H9 (cell line): ENCODE data around the gene XG. TPM values are rescaled to one million over a fixed set of nuclear protein-coding genes. Genes with fewer than 3 reads are reported as not detected.

Experiments used
- DNase-seq: peaks from one replicate; pipeline ENCODE4 v3.0.0-alpha.2; 2017
- H2AFZ ChIP-seq: one replicate; pipeline ENCODE4 v1.6.1; 2013; ENCODE audit warnings: mild to moderate bottlenecking, low read length, control low read depth, moderate library complexity
- H2AK5ac ChIP-seq: 2 replicates; pipeline ENCODE4 v1.6.1; 2013; ENCODE audit warnings: low read length, control low read depth, mixed read lengths; ENCODE audit not compliant: insufficient read length
- H2BK120ac ChIP-seq: one replicate; pipeline ENCODE4 v1.6.1; 2013; ENCODE audit warnings: low read depth, mild to moderate bottlenecking, low read length, control low read depth, inconsistent platforms; ENCODE audit not compliant: poor library complexity, severe bottlenecking
- H2BK12ac ChIP-seq: 2 replicates; pipeline ENCODE4 v1.6.1; 2013; ENCODE audit warnings: low read length, control low read depth, mixed read lengths, low read depth; ENCODE audit not compliant: insufficient read length
- H2BK15ac ChIP-seq: 2 replicates; pipeline ENCODE4 v1.6.1; 2013; ENCODE audit warnings: low read depth, low read length, control low read depth
- H2BK20ac ChIP-seq: one replicate; pipeline ENCODE4 v1.6.1; 2013; ENCODE audit warnings: low read depth, mild to moderate bottlenecking, low read length, control low read depth, inconsistent platforms; ENCODE audit not compliant: poor library complexity, severe bottlenecking
- H2BK5ac ChIP-seq: 2 replicates; pipeline ENCODE4 v1.6.1; 2013; ENCODE audit warnings: low read length, control low read depth, mixed read lengths; ENCODE audit not compliant: insufficient read length
- H3K14ac ChIP-seq: 2 replicates; pipeline ENCODE4 v1.6.1; 2013; ENCODE audit warnings: low read length, control low read depth; ENCODE audit not compliant: insufficient read depth
- H3K18ac ChIP-seq: 2 replicates; pipeline ENCODE4 v1.6.1; 2013; ENCODE audit warnings: low read depth, mild to moderate bottlenecking, mixed read lengths, low read length, control low read depth; ENCODE audit not compliant: insufficient read length
- H3K23ac ChIP-seq: 2 replicates; pipeline ENCODE4 v1.6.1; 2013; ENCODE audit warnings: low read length, control low read depth, mixed read lengths, low read depth; ENCODE audit not compliant: insufficient read length
- H3K23me2 ChIP-seq: 2 replicates; pipeline ENCODE4 v1.6.1; 2013; ENCODE audit warnings: low read depth, mild to moderate bottlenecking, mixed read lengths, low read length, control low read depth; ENCODE audit not compliant: insufficient read length, poor library complexity, severe bottlenecking
- H3K27ac ChIP-seq: 2 replicates; pipeline ENCODE4 v1.5.1; 2013; ENCODE audit warnings: low read length, control low read depth, mixed read lengths, low read depth; ENCODE audit not compliant: insufficient read length
- H3K27me3 ChIP-seq: 2 replicates; pipeline ENCODE4 v1.6.1; 2013; ENCODE audit warnings: low read length, control low read depth, inconsistent platforms; ENCODE audit not compliant: insufficient read depth
- H3K4ac ChIP-seq: 2 replicates; pipeline ENCODE4 v1.6.1; 2013; ENCODE audit warnings: low read depth, mild to moderate bottlenecking, control low read depth, inconsistent platforms, low read length, moderate library complexity
- H3K4me1 ChIP-seq: 2 replicates; pipeline ENCODE4 v1.6.1; 2013; ENCODE audit warnings: low read length, control low read depth, inconsistent platforms; ENCODE audit not compliant: insufficient read depth
- H3K4me2 ChIP-seq: 2 replicates; pipeline ENCODE4 v1.6.1; 2013; ENCODE audit warnings: low read length, control low read depth, mixed read lengths; ENCODE audit not compliant: insufficient read length, insufficient read depth
- H3K56ac ChIP-seq: 2 replicates; pipeline ENCODE4 v1.6.1; 2013; ENCODE audit warnings: low read depth, mild to moderate bottlenecking, mixed read lengths, low read length, control low read depth; ENCODE audit not compliant: insufficient read length
- H3K79me1 ChIP-seq: 2 replicates; pipeline ENCODE4 v1.6.1; 2013; ENCODE audit warnings: low read depth, mild to moderate bottlenecking, moderate library complexity, low read length, control low read depth, inconsistent platforms; ENCODE audit not compliant: insufficient read depth, poor library complexity, severe bottlenecking
- H3K79me2 ChIP-seq: 2 replicates; pipeline ENCODE4 v1.6.1; 2013; ENCODE audit warnings: low read length, control low read depth, inconsistent platforms; ENCODE audit not compliant: insufficient read depth
- H3K9ac ChIP-seq: 2 replicates; pipeline ENCODE4 v1.6.1; 2013; ENCODE audit warnings: low read length, control low read depth, mixed read lengths; ENCODE audit not compliant: insufficient read length; ENCODE audit errors: extremely low read depth
- H3K9me3 ChIP-seq: one replicate; pipeline ENCODE4 v1.6.1; 2013; ENCODE audit warnings: low read depth, low read length, inconsistent platforms; ENCODE audit not compliant: control insufficient read depth
- H3T11ph ChIP-seq: one replicate; pipeline ENCODE4 v1.6.1; 2013; ENCODE audit warnings: mild to moderate bottlenecking, low read length, control low read depth, inconsistent platforms
- H4K20me1 ChIP-seq: one replicate; pipeline ENCODE4 v1.6.1; 2013; ENCODE audit not compliant: control insufficient read depth, insufficient read length, insufficient read depth
- H4K5ac ChIP-seq: 2 replicates; pipeline ENCODE4 v1.6.1; 2013; ENCODE audit warnings: low read depth, mild to moderate bottlenecking, mixed read lengths, low read length, control low read depth; ENCODE audit not compliant: insufficient read length
- H4K8ac ChIP-seq: replicated peaks from 2 replicates; pipeline ENCODE4 v1.6.1; 2013; ENCODE audit warnings: low read length, control low read depth, mixed read lengths, low read depth; ENCODE audit not compliant: insufficient read length
- H4K91ac ChIP-seq: 2 replicates; pipeline ENCODE4 v1.6.1; 2013; ENCODE audit warnings: low read depth, mild to moderate bottlenecking, moderate library complexity, mixed read lengths, low read length, control low read depth; ENCODE audit not compliant: insufficient read length
- H3K27ac Mint-ChIP-seq, 3 experiments: 2 replicates in 2 of 3; 3 replicates in 1 of 3; pipeline ENCODE4 v1.8.0; 2020 to 2021; ENCODE audit warnings: mixed read lengths in 3 of 3, mild to moderate bottlenecking in 1 of 3, moderate library complexity in 1 of 3
- H3K27me3 Mint-ChIP-seq: 2 replicates; pipeline ENCODE4 v1.8.0; 2021; ENCODE audit warnings: low read depth, mild to moderate bottlenecking, moderate library complexity, mixed read lengths
- H3K36me3 Mint-ChIP-seq, 3 experiments: 2 replicates in 2 of 3; 3 replicates in 1 of 3; pipeline ENCODE4 v1.8.0; 2020 to 2021; ENCODE audit warnings: low read depth in 3 of 3, mixed read lengths in 3 of 3; ENCODE audit not compliant: insufficient read depth in 1 of 3
- H3K4me1 Mint-ChIP-seq, 2 experiments: 2 replicates each; pipeline ENCODE4 v1.8.0; 2020; ENCODE audit warnings: mixed read lengths in 2 of 2
- H3K4me3 Mint-ChIP-seq, 2 experiments: 2 replicates in 1 of 2; 3 replicates in 1 of 2; pipeline ENCODE4 v1.8.0; 2020 to 2021; ENCODE audit warnings: mild to moderate bottlenecking in 2 of 2, mixed read lengths in 2 of 2, moderate library complexity in 1 of 2
- H3K9me3 Mint-ChIP-seq, 2 experiments: 2 replicates in 1 of 2; 3 replicates in 1 of 2; pipeline ENCODE4 v1.8.0; 2020; ENCODE audit warnings: mild to moderate bottlenecking in 2 of 2, mixed read lengths in 2 of 2, moderate library complexity in 1 of 2
- CTCF ChIP-seq: fragments of 200-600 bp; sonication (generic); conservative IDR thresholded peaks from 3 replicates; pipeline ENCODE4 v1.8.0; 2021; ENCODE audit warnings: antibody characterized with exemption, mild to moderate bottlenecking
- WGBS: extraction: QIAGEN DNeasy Blood & Tissue Kit; methylation state at CpG from one replicate; pipeline ENCODE4 v1.1.7; 2013; ENCODE audit warnings: missing lambda C conversion rate, low lambda C conversion rate, mixed read lengths; ENCODE audit not compliant: insufficient read length; ENCODE audit errors: extremely low coverage; 5-methylcytosine and 5-hydroxymethylcytosine counted together
- total RNA-seq: library from RNA; stranded (reverse); gene quantifications from 2 replicates; pipeline ENCODE4 v1.2.1, GENCODE V29; 2021

XG gene
- total RNA-seq, 1 experiment from 2014 or later = 1.1 TPM

GRCh38 chrX:2707334-2707760 lies 44.5 kb upstream of the XG start:
- Histone ChIP-seq H2BK120ac (no peak overlapping the region), H3K4ac (no peak overlapping the region), H3K4me2 (no peak overlapping the region), H3K23ac (no peak overlapping the region), H4K20me1 (no peaks in the 10 kb centered on the region), H3K23me2 (no peaks in the 10 kb centered on the region), H2BK5ac (no peak overlapping the region), H3K27me3 (no peaks in the 10 kb centered on the region), H3K9ac (no peak overlapping the region), H3K79me2 (no peaks in the 10 kb centered on the region), H4K8ac (no peak overlapping the region), H3K79me1 (no peaks in the 10 kb centered on the region), H3T11ph (no peak overlapping the region), H3K18ac (peak overlapping the region; percentile 46), H2BK20ac (no peak overlapping the region), H3K14ac (peak overlapping the region; percentile 63; the same call in 1 of the 2 replicates), H2AK5ac (no peak overlapping the region), H3K27ac (peak overlapping the region; percentile 18), H3K4me1 (peaks cover 15% of the 10 kb centered on the region; the same call in 1 of the 2 replicates), H2BK12ac (no peak overlapping the region), H2AFZ (no peak overlapping the region), H2BK15ac (no peak overlapping the region), H4K5ac (no peak overlapping the region), H4K91ac (no peak overlapping the region), H3K56ac (no peak overlapping the region), H3K9me3 (no peaks in the 10 kb centered on the region)
- WGBS = no CpG with 5 or more reads among the region's 12 CpGs
- peak overlapping the region; percentile 77 to 95 (median 92) for H3K27ac Mint-ChIP-seq
- H3K27me3 Mint-ChIP-seq = no peaks in the 10 kb centered on the region
- no peaks in the 10 kb centered on the region; a peak in 1 of 5 replicates for H3K9me3 Mint-ChIP-seq
- no peak for TF ChIP-seq CTCF
- peaks cover 50 to 58% of the 10 kb centered on the region in 2 experiments for H3K4me1 Mint-ChIP-seq
- peak; percentile 76 for DNase-seq
- H3K36me3 Mint-ChIP-seq = peaks cover 0 to 2% (median 0%) of the 10 kb centered on the region in 3 experiments; a peak in 3 of 7 replicates
- peak overlapping the region in 1 of 2 experiments; percentile 19; a peak in 1 of 5 replicates for H3K4me3 Mint-ChIP-seq
